ENCODE data around the gene CEACAM5.

Gene CEACAM5

GRCh38 chr19:41708481-41708880, at the start of gene CEACAM5:
Gene CEACAM5, plus strand, starts transcription at chr19:41708626. Its CDS starts 106 bp downstream, at chr19:41708732.
- DNase-seq, result no peak

GRCh38 chr19:41666075-41666474, 42.4 kb upstream of the CEACAM5 start:
- no peak for DNase-seq

GRCh38 chr19:41668315-41668714, 40.1 kb upstream of the CEACAM5 start:
- DNase-seq, result no peak

GRCh38 chr19:41670755-41671154, 37.7 kb upstream of the CEACAM5 start:
- DNase-seq, result no peak

- DNase-seq, result no peak
Measured at GRCh38 chr19:41671486-41671885, 36.9 kb upstream of the CEACAM5 start.

DNA sequence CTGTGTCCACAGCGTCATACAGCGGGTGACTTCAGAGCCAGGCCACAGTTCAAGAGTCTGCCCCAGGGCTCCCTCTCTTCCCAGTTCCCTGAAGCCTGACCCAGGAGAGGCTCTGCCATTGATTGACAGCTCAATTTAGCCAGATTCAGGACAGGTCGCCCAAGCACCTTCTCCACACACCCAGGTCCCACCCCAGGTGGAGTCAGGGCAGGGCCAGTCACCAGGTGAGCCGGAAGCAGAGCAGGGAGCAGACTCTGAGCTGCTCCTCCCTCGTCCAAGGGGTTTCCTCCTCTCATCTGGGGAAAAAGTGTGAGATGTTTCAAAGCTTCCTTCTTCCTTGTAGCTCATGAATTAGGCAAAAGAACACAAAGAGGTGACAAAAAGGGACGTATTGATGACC, 26.0 kb upstream of the CEACAM5 start:
- DNase-seq, result no peak

GRCh38 chr19:41687419-41687818, 21.0 kb upstream of the CEACAM5 start:
- DNase-seq, result no peak

DNA sequence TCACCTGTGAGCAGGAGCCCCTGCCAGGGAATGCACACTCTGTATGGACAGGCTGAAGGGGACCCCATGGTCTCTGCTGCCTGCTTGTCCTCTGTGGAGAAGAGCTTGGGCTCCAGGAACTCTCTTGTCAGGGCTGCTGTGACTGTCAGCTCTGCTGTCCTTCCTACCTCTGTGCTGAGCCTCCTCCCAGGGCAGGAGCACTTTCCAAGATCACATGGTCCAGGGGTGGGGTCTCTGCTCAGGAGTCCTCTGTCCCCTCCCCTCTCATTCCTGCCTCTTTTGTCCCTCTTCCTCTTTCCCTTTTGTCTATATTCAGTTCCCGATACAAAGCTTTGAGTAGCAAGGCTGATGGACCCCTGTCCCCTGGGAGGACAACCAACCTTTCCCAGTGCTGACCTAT, 20.3 kb upstream of the CEACAM5 start, which contains the start of gene CEACAM7:
Gene CEACAM7, minus strand, starts transcription at position 173 of the 400 bp plus-strand sequence. Its CDS starts 105 bp downstream, at position 68.
- no peak for DNase-seq

DNA sequence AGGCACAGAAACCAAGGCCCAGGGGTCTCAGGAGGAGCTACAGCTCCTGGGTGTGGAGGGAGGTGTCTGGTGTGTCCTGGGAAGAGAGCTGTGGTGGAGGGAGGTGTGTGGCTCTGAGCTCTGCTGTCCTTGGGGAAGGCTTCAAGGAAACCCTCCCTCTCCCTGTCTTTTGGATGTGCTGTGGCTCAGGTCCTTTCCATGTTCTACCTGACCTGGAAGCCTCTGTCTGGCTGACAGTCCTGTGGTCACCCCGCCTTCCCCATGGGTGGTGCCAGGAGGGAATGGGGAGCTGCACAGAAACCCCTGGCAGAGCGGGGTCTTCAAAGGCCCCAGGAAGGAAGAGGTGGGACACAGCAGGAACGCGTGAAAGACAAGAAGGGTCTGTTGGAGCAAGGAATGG, 19.7 kb upstream of the CEACAM5 start:
- DNase-seq, result no peak

DNA sequence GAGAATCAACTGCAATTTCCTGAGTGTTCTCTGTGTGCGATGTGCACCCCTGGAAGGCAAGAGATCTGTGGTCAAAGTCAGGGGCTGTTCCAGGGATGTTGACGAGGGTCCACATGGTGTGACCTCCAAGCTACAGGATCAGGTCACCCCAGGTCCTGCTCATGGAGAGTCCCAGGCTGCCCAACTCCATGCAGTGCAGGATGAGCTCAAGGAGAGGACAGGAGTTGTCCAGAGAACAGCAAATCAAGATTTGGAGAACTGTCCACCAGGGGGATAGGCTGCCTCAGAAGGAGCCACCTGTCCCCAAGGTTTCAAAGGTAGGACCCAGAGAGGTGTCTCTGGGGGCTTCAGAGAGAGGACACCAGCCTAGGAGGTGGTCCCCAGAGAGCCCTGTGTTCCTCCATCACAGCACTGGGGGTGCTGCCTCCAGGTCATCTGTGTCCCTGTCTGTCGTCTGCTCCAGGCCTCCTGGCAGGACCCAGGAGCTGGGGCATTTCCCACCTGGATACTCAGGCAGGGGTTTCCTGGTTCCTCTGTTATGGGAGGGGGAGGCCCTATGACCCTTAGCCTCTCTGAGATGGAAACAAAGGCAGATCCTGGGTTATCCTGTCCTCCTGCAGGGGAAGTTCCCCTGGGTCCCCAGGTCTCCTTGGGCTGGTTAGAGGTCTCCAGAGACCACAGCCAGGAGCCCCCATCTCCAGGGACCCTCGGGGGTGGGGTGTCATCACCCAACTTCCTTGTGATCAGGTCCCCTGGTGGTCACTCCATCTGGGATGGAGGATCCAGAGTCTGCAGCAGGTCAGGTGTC, 18.2 kb upstream of the CEACAM5 start:
- DNase-seq, result no peak

DNA sequence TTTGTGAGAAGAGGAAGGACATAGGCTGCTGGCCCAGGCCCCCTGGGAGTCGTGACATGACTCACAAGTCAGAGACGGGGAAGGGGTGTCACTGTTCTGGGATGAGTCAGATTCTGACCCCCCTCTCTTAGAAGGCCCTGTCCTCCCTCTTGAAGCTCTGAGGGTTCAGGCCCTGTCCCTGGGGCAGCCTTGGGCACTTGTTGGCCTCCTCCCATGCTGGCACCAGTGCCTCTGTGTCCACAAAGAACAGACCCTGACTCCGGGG, 17.7 kb upstream of the CEACAM5 start:
- DNase-seq, result no peak

DNA sequence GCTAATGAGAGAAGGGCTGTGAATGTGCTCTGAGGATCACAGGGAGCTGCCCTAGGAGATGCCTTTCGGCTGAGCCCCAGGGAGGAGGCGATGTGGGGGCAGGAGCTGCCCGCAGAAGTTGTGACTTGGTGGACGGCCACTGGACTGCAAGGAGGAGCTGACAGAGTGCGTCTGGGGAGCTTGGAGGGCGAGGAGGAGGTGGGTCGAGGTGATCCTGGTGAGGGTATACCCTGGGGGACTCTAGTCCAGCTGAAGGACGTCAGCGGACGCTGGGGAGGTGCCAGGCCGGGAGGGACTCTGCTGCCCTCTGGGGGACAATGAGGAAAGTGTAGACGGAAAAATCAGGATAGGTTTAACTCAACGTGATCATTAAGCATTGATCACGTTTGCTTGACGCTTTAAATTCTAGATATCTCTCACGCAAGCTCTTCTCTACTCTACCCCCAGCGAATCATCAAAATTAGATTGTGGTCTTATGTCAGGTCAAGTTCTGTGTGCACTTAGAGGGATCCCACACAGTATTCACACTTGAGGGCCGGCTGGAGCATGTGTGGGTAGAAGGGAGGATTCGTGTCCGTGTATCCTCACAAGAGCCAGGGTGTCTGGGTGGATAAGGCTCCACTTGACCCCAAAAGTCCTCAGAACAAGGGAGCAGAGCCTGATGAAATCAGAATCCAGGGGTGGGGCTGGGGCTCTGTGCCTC, 17.0 kb upstream of the CEACAM5 start:
- DNase-seq, result no peak

- no peak for DNase-seq
Measured at GRCh38 chr19:41694196-41694595, 14.2 kb upstream of the CEACAM5 start.

DNA sequence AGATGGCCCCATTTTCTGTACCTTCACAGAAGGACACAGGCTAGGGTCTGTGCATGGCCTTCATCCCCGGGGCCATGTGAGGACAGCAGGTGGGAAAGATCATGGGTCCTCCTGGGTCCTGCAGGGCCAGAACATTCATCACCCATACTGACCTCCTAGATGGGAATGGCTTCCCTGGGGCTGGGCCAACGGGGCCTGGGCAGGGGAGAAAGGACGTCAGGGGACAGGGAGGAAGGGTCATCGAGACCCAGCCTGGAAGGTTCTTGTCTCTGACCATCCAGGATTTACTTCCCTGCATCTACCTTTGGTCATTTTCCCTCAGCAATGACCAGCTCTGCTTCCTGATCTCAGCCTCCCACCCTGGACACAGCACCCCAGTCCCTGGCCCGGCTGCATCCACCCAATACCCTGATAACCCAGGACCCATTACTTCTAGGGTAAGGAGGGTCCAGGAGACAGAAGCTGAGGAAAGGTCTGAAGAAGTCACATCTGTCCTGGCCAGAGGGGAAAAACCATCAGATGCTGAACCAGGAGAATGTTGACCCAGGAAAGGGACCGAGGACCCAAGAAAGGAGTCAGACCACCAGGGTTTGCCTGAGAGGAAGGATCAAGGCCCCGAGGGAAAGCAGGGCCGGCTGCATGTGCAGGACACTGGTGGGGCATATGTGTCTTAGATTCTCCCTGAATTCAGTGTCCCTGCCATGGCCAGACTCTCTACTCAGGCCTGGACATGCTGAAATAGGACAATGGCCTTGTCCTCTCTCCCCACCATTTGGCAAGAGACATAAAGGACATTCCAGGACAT, 13.4 kb upstream of the CEACAM5 start:
- DNase-seq, result no peak

GRCh38 chr19:41695745-41696144, 12.7 kb upstream of the CEACAM5 start:
- DNase-seq, result no peak

DNA sequence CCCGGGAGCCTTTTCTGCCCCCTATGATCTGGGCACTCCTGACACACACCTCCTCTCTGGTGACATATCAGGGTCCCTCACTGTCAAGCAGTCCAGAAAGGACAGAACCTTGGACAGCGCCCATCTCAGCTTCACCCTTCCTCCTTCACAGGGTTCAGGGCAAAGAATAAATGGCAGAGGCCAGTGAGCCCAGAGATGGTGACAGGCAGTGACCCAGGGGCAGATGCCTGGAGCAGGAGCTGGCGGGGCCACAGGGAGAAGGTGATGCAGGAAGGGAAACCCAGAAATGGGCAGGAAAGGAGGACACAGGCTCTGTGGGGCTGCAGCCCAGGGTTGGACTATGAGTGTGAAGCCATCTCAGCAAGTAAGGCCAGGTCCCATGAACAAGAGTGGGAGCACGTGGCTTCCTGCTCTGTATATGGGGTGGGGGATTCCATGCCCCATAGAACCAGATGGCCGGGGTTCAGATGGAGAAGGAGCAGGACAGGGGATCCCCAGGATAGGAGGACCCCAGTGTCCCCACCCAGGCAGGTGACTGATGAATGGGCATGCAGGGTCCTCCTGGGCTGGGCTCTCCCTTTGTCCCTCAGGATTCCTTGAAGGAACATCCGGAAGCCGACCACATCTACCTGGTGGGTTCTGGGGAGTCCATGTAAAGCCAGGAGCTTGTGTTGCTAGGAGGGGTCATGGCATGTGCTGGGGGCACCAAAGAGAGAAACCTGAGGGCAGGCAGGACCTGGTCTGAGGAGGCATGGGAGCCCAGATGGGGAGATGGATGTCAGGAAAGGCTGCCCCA, 11.8 kb upstream of the CEACAM5 start:
- no peak for DNase-seq

- DNase-seq, result no peak
Measured at GRCh38 chr19:41697198-41697855, 11.1 kb upstream of the CEACAM5 start.

DNA sequence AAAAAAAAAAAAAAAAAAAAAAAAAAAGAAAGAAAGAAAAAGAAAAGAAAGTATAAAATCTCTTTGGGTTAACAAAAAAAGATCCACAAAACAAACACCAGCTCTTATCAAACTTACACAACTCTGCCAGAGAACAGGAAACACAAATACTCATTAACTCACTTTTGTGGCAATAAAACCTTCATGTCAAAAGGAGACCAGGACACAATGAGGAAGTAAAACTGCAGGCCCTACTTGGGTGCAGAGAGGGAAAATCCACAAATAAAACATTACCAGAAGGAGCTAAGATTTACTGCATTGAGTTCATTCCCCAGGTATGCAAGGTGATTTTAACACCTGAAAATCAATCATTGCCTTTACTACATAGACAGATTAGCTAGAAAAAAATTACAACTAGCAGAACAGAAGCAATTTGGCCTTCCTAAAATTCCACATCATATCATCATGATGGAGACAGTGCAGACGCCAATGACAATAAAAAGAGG, 9.6 kb upstream of the CEACAM5 start:
- DNase-seq, result no peak

DNA sequence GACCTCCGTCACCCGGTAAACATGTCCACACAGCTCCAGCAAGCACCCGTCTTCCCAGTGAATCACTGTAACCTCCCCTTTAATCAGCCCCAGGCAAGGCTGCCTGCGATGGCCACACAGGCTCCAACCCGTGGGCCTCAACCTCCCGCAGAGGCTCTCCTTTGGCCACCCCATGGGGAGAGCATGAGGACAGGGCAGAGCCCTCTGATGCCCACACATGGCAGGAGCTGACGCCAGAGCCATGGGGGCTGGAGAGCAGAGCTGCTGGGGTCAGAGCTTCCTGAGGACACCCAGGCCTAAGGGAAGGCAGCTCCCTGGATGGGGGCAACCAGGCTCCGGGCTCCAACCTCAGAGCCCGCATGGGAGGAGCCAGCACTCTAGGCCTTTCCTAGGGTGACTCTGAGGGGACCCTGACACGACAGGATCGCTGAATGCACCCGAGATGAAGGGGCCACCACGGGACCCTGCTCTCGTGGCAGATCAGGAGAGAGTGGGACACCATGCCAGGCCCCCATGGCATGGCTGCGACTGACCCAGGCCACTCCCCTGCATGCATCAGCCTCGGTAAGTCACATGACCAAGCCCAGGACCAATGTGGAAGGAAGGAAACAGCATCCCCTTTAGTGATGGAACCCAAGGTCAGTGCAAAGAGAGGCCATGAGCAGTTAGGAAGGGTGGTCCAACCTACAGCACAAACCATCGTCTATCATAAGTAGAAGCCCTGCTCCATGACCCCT, 9.0 kb upstream of the CEACAM5 start:
- no peak for DNase-seq

GRCh38 chr19:41699968-41700323, 8.5 kb upstream of the CEACAM5 start:
- DNase-seq, result no peak

DNA sequence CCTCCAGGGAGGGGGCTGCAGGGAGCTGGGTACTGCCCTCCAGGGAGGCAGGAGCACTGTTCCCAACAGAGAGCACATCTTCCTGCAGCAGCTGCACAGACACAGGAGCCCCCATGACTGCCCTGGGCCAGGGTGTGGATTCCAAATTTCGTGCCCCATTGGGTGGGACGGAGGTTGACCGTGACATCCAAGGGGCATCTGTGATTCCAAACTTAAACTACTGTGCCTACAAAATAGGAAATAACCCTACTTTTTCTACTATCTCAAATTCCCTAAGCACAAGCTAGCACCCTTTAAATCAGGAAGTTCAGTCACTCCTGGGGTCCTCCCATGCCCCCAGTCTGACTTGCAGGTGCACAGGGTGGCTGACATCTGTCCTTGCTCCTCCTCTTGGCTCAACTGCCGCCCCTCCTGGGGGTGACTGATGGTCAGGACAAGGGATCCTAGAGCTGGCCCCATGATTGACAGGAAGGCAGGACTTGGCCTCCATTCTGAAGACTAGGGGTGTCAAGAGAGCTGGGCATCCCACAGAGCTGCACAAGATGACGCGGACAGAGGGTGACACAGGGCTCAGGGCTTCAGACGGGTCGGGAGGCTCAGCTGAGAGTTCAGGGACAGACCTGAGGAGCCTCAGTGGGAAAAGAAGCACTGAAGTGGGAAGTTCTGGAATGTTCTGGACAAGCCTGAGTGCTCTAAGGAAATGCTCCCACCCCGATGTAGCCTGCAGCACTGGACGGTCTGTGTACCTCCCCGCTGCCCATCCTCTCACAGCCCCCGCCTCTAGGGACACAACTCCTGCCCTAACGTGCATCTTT, 7.8 kb upstream of the CEACAM5 start:
- DNase-seq, result no peak
